ENCODE data around the gene FAM171A2. TPM values are rescaled to one million over a fixed set of nuclear protein-coding genes. Genes with fewer than 3 reads are reported as not detected.

Gene FAM171A2
- total RNA-seq, 2 donors from 2014 or later = 0.63 TPM; not detected in 1

GRCh38 chr17:44312396-44313104 is 51.1 kb downstream of the FAM171A2 start:
- peaks cover 14% of the 10 kb centered on the region for H3K27me3 ChIP-seq (replicated peaks; ENCODE audit: insufficient read depth)
- peaks cover 9 to 18% of the 10 kb centered on the region in 2 donors for H3K4me1 ChIP-seq (ENCODE audit: control insufficient read depth in 1 of 2, low read depth in 2 of 2)

GRCh38 chr17:44311562-44312181 is 52.0 kb downstream of the FAM171A2 start:
- H3K27me3 ChIP-seq (replicated peaks; ENCODE audit: insufficient read depth) = peaks cover 6% of the 10 kb centered on the region
- H3K4me1 ChIP-seq (ENCODE audit: control insufficient read depth in 1 of 2, low read depth in 2 of 2) = peaks cover 9 to 21% of the 10 kb centered on the region in 2 donors
- H3K27ac ChIP-seq = no peak overlapping the region
- H3K4me3 ChIP-seq = no peak overlapping the region
- DNase-seq (ENCODE audit: low spot score) (no peak), ATAC-seq (ENCODE audit: insufficient number of reproducible peaks, low FRiP score, low read depth) (no peak)
- no peaks in the 10 kb centered on the region for H3K9me3 ChIP-seq
- H3K36me3 ChIP-seq = no peaks in the 10 kb centered on the region
- TF ChIP-seq CTCF (IDR thresholded peaks at IDR 0.05) = no peak

More at GRCh38 chr17:44312396-44313104, 51.1 kb downstream of the FAM171A2 start:
- Histone ChIP-seq H3K27ac (no peak overlapping the region), H3K9me3 (no peaks in the 10 kb centered on the region), H3K36me3 (no peaks in the 10 kb centered on the region), H3K4me3 (no peak overlapping the region)
- DNase-seq (ENCODE audit: low spot score) (no peak), ATAC-seq (ENCODE audit: insufficient number of reproducible peaks, low FRiP score, low read depth) (no peak)
- no peak for TF ChIP-seq CTCF (IDR thresholded peaks at IDR 0.05)

GRCh38 chr17:44310609-44311376 is 52.9 kb downstream of the FAM171A2 start:
- Histone ChIP-seq H3K27ac (no peak overlapping the region), H3K4me3 (no peak overlapping the region), H3K27me3 (replicated peaks; ENCODE audit: insufficient read depth) (no peaks in the 10 kb centered on the region), H3K9me3 (no peaks in the 10 kb centered on the region), H3K36me3 (no peaks in the 10 kb centered on the region), H3K4me1 (ENCODE audit: control insufficient read depth in 1 of 2, low read depth in 2 of 2) (peaks cover 9 to 21% of the 10 kb centered on the region in 2 donors)
- ATAC-seq (ENCODE audit: insufficient number of reproducible peaks, low FRiP score, low read depth) (no peak), DNase-seq (ENCODE audit: low spot score) (no peak)
- TF ChIP-seq CTCF (IDR thresholded peaks at IDR 0.05) = no peak

- Histone ChIP-seq H3K36me3 (no peaks in the 10 kb centered on the region), H3K4me1 (ENCODE audit: control insufficient read depth in 1 of 2, low read depth in 2 of 2) (peaks cover 9 to 21% of the 10 kb centered on the region in 2 donors), H3K9me3 (no peaks in the 10 kb centered on the region), H3K27me3 (replicated peaks; ENCODE audit: insufficient read depth) (no peaks in the 10 kb centered on the region), H3K4me3 (no peak overlapping the region), H3K27ac (no peak overlapping the region)
- ATAC-seq (ENCODE audit: insufficient number of reproducible peaks, low FRiP score, low read depth) = no peak
- TF ChIP-seq CTCF (IDR thresholded peaks at IDR 0.05) = no peak
- DNase-seq (ENCODE audit: low spot score) = no peak
Measured at GRCh38 chr17:44310188-44310587, 53.5 kb downstream of the FAM171A2 start.

GRCh38 chr17:44309472-44309871 is 54.2 kb downstream of the FAM171A2 start:
- Histone ChIP-seq H3K27ac (no peak overlapping the region), H3K9me3 (no peaks in the 10 kb centered on the region), H3K4me1 (ENCODE audit: control insufficient read depth in 1 of 2, low read depth in 2 of 2) (peaks cover 7 to 16% of the 10 kb centered on the region in 2 donors), H3K27me3 (replicated peaks; ENCODE audit: insufficient read depth) (no peaks in the 10 kb centered on the region), H3K36me3 (no peaks in the 10 kb centered on the region), H3K4me3 (no peak overlapping the region)
- ATAC-seq (ENCODE audit: insufficient number of reproducible peaks, low FRiP score, low read depth) (no peak), DNase-seq (ENCODE audit: low spot score) (no peak)
- no peak for TF ChIP-seq CTCF (IDR thresholded peaks at IDR 0.05)

Measured in thoracic aorta (tissue), 2 donors.